GM18861 (cell line): Measurements from ENCODE around the gene DCLK1.

ENCODE experiments used
- ATAC-seq: cut with Tn5 transposase; IDR thresholded peaks from one replicate; pipeline ENCODE4 v1.9.1; 2021; ENCODE audit not compliant: unreplicated experiment

The DCLK1 gene

DNA sequence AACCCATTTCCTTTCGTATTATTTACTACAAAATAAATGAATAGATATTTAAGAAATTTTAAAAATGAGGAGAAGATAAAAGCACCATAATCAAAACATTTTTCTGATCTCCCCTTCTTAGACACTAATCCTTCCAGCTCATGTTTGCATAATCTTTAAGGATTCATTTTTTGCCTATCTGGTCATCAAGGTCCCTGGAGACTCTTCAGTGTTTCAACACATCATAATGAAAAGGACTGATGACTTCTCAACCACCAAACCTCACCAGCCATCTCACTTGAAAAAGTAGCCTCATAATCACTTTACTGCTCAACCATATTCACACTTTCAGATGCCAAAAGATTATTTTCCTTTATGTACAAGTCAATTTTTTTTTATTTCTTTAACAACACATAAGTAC lies 80.1 kb downstream of the DCLK1 start:
- no peak for ATAC-seq

DNA sequence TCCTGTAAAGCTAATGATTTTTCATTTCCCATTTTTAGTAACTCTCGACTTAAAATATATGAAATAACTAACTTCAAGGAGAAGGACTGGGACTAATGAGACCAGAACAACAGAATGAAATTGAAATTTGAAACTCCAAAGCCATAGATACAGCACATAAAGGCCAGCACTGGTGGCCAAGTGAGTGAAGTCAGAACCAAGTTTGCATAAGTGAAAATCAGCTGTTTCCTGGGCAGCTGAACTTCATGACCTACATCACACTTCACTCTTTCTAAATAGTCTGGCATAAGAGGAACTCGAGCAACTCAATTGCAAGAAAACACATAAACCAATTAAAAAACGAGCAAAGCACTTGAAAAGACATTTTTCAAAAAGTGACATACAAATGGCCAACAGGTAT lies 84.5 kb downstream of the DCLK1 start:
- peak; percentile 66 for ATAC-seq

DNA sequence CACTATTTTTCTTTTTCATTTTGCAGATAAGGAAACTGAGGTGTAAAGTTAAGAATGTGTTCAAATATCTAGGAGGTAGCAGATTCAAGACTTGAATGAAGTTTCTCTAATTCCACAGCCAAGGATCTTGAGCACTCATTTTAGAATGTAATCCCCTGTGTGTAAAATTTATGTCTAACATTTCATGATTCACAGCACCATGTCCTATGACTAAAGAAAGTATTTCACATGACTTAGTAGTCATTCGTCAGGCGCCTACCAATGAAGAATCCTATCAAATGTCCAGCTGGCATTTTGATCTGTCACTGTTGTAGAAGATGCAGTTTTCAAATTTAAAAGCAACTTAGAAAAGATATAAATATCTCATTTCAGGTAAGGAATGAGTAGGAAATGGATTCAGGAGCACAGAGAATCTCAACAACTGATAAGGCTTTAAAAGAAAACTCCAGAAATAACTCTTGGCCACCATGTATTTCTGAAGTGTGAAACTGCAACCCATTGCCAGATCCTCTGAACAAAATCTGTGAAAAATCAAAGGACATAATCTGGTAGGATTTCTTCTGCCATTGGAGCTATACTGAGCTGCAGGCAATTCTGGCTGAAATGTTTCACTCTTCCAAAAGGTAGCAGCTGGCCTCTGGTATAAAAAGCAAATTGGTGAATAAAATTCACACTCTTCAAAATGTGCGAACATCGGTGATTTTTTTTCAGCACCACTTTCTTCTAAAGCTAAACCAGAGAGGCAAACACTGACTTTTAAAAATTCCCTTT lies 92.2 kb downstream of the DCLK1 start:
- ATAC-seq: no peak

- no peak for ATAC-seq
Measured at GRCh38 chr13:36033035-36033434, 98.1 kb downstream of the DCLK1 start.

DNA sequence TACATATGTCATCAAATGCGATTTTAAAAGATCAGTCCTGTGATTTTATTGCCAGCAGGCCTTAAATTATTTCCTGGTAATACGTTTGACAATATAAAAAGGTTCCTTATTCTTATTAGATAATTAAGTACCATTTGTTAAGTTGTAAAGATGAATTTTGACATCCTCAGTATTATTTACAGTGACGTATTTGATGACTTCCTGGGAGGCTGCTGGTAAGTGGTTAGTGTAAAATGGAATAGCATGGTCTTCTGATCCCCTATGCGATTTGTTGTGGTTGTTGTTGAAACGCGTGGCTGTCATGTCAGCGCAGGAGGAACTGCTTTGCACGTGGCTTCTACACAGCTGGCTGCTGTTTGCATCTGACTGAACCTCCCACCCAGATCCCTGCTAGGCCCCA lies 99.7 kb downstream of the DCLK1 start:
- ATAC-seq: no peak

DNA sequence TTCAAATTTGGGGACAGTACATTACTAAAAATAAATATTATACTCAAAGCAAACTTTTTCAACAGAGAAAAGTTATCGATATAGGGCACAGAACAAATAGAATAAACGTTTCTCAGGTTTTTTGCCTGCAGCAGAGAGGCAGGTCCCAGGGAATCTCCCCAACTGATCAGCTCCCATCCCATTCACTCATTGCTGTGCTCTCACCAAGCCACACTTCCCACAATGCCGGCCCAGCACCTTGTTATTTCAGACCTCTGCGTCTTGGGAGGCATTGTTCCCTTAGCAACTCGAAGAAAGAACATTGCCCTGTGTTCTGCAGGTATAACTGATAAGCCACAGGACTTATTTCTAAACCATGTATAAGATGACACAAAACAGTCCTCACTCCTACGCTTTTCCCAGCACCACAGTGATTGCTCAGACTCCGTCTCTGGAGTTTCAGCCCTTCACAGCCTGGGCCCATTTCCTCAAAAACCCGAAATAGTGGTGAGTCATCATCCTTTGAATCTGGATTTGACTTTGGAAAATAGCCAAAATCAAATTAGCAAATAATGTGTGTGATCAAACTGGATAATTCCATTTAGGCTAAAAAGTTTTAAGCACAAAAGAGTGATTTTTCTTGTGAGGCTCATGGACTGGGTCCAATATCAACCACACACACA lies 100.4 kb downstream of the DCLK1 start:
- no peak for ATAC-seq

DNA sequence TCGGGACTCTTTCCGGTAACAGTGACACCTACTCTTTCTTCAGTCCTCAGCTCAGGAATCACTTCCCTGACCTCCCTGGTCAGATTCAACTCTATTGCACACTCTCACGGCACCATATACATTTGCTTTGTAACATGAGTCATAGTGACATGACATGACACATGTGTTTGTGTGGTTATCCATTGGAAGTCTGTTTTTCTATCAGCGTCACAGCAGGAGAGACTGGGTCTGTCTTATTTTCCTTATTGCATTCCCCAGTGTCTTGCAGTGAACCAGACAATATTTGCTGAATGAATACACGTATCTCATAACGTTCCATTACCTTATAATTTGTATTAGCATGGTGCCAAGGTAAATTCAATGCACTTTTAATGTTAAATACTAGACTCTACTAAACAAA lies 102.0 kb downstream of the DCLK1 start:
- ATAC-seq: no peak

GRCh38 chr13:36028359-36029025 lies 102.7 kb downstream of the DCLK1 start:
- no peak for ATAC-seq

GRCh38 chr13:36026531-36026930 lies 104.7 kb downstream of the DCLK1 start:
- no peak for ATAC-seq

- no peak for ATAC-seq
Measured at GRCh38 chr13:36014763-36015162, 116.4 kb downstream of the DCLK1 start.

DNA sequence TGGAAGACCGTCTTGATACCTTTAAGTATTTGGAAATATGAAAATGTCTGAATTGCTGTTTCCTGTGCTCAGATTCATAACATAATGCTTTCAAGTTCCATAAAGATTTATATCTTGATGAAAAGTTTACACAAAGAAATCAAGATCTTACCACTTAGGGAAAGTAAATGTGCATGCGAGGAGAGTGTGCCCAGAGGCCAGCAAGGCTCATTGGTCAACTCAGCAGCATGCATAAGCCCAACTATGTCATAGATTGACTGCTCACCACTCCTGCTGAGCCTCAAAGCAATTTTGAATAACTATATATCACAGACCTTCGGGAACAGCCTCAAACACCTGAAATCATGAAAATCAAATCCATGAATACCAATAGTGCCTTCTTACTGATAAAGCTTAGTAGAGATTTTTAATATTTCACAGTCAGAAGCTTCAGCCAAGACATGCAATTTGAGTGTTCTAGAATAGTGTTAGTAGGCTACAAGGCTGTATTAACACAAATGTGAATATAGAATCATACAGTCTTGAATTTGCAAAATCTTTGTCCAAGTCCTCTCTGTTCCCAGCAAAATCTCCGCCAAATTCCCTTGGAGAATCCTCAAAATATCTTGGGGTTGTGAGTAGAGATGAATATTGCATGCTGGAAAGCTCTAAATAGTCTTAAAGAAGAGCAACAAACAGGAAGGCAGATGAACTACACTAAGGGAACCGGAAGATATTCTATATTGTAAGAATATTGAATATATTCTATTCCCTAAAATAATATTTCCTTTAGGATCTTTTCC lies 124.1 kb downstream of the DCLK1 start:
- ATAC-seq: no peak

DNA sequence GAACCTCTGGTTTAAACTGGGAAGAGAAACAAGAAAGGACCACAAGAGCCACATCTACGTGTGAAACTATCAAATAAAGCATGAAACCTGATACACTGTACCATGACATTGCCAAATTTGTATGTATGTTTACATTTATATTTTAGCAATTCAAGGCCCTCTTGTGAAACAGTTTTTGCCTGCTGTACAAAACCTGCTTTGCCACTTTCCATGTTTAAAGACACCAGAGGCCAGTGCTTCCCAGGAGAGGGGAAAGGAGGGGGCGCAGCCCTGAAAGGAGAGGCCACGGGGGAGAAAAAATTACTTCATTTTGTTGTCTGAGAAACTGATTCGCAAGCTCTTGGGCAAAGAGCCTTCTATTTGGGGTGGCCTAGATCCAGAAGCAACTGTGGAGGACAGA lies 124.8 kb downstream of the DCLK1 start:
- no peak for ATAC-seq

DNA sequence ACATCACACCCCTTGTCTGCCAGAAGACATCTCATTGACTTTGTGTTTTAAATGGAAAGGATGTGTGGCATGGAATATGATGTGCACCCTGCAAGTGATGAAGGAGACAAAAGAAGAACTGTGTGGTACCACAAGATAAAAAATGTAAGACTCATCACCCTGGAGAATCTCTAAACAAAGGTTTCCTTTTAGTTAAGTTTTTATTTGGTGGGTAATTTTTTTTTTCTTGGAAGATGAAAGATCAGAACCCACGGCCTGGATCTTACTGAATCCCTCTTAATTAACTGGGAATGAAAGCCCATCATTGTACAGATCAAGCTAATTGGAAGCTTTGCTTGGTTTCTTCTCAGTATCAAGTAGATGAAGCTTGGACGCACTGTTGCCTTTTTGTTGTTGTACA lies 129.6 kb downstream of the DCLK1 start:
- no peak for ATAC-seq

GRCh38 chr13:36000028-36000427 lies 131.2 kb downstream of the DCLK1 start:
- no peak for ATAC-seq

- no peak for ATAC-seq
Measured at GRCh38 chr13:35996360-35996759, 134.8 kb downstream of the DCLK1 start.

GRCh38 chr13:35995136-35995535 lies 136.0 kb downstream of the DCLK1 start:
- ATAC-seq: no peak

DNA sequence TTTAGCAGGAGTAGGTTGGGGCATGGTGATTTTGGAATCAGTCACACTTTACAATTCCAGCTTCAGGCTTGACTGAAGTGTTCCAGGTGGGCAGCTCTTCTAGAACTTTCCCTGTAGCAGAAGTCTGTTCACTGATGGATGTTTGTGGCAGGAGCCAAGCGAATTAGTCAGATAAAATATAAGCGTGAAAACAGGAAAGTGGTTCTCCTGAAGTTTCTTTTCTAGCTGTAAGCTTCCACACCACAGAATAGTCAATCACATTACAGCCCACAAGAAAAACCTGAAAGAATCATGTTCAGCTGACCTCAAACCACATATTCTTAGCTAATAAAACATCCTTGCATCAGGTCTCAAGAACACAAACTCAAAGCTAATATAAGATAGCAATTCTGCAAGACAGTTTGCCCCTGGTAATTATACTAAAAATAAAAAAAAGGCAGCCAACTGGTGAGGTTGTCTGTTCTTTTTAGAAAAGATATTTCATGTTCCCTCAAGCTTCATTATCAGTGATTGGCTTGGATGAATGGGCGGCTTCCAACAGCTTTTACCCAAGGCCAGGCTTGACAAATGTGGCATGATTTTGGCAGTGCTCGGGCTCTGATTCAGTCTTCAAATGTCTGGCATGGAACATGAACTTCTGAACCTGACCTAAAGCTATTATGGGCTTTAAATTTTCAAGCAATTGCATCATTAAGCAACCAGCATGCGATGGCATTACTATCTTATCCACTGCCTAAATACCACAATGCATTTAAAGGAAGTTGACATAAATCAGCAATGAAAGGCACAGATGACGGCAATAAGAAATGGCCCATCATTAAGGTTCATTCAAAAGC lies 136.8 kb downstream of the DCLK1 start:
- no peak for ATAC-seq

- ATAC-seq: no peak
Measured at GRCh38 chr13:35993686-35994085, 137.5 kb downstream of the DCLK1 start.

DNA sequence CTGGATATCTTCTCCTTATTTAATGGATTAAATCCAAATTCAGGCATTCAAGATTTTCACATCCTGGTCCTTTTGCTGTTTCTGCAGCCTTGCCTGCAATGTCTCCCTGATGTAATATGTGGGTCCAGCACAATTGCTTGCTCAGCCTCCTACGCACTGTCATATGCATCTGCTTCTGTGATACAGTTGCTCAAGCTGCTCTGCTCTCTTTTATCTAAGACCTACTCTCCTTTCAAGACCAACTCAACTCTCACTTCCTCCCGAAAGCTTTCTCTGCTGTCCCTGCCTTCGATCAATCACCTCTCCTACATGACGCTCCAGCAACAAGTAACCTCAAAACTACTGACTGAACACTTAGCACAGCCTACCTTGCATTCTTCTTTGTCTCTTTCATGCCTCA lies 138.2 kb downstream of the DCLK1 start:
- no peak for ATAC-seq

DNA sequence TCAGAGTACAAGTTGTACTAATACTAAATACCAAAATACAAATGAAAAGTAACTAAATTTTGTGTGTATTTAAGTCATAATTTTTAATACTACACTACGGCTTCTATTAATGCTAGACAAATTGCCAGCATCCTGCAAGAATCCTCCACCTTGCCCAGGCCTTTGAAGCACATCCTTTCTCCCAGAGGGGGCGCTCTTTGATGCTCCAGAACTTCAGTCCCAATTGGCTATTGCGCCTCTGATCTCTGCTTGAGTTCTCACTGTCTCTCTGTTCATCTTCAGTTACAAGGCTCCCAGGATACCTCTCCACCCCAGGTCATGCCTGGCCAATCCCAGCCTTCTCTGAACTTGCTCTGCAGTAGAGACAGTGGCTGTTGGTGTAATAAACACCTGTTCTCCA lies 141.0 kb downstream of the DCLK1 start:
- ATAC-seq: no peak
